HG03460 (cell line): ENCODE data around the gene INPP5A.

ENCODE experiments used
- ATAC-seq: cut with Tn5 transposase; IDR thresholded peaks from one replicate; pipeline ENCODE4 v1.9.1; 2021; ENCODE audit not compliant: unreplicated experiment

Gene INPP5A

GRCh38 chr10:132534391-132535064, 3.1 kb upstream of the INPP5A start:
- ATAC-seq, result no peak

- no peak for ATAC-seq
These were observed 2.4 kb upstream of the INPP5A start for GRCh38 chr10:132535065-132535651.

GRCh38 chr10:132536241-132536876, 1.2 kb upstream of the INPP5A start:
- peak; percentile 5 for ATAC-seq

GRCh38 chr10:132536877-132537683, 507 bp upstream of the INPP5A start:
- ATAC-seq, result peak; percentile 79

- no peak for ATAC-seq
These were observed 623 bp downstream of the INPP5A start for GRCh38 chr10:132538031-132538789.

GRCh38 chr10:132538790-132539421, 1.3 kb downstream of the INPP5A start:
- no peak for ATAC-seq

GRCh38 chr10:132539431-132539839, 1.8 kb downstream of the INPP5A start:
- no peak for ATAC-seq

- ATAC-seq, result no peak
These were observed 2.3 kb downstream of the INPP5A start for GRCh38 chr10:132539894-132540293.

- no peak for ATAC-seq
These were observed 2.9 kb downstream of the INPP5A start for GRCh38 chr10:132540456-132540855.

GRCh38 chr10:132541129-132541528, 3.5 kb downstream of the INPP5A start:
- no peak for ATAC-seq

GRCh38 chr10:132541601-132542011, 4.0 kb downstream of the INPP5A start:
- no peak for ATAC-seq

GRCh38 chr10:132542086-132542775, 4.6 kb downstream of the INPP5A start:
- ATAC-seq, result no peak

GRCh38 chr10:132542819-132543218, 5.2 kb downstream of the INPP5A start:
- no peak for ATAC-seq

- ATAC-seq, result no peak
These were observed 6.5 kb downstream of the INPP5A start for GRCh38 chr10:132543916-132544743.

- ATAC-seq, result no peak
These were observed 7.4 kb downstream of the INPP5A start for GRCh38 chr10:132544744-132545658.

- ATAC-seq, result no peak
These were observed 8.2 kb downstream of the INPP5A start for GRCh38 chr10:132545659-132546367.
